K562 (cell line): ENCODE data around the gene CTIF. TPM values are rescaled to one million over a fixed set of nuclear protein-coding genes. Genes with fewer than 3 reads are reported as not detected.
A peak's percentile ranks its signal among the peaks of the same experiment; 100 is the strongest.

Experiments
- ATAC-seq: fragments of 200-7000 bp; cut with Tn5 transposase; 3 replicates; pipeline ENCODE4 v1.9.1; 2020; ENCODE audit warnings: moderate library complexity
- BruUV-seq: library from RNA; stranded (reverse); fragments of 400-500 nt; replicated peaks from 2 replicates; lab custom pipeline; 2021; lab: Mats Ljungman, UMichigan
- CTCF ChIA-PET: fragments of 300-600 bp; formaldehyde crosslinking; extraction: SDS; loops from one replicate; lab custom pipeline; 2021; ENCODE audit warnings: low intra/inter-chr PET ratio; lab: Yijun Ruan, JAX
- POLR2A ChIA-PET: fragments of 300-600, 350-650 bp; sonication (Branson Sonifier 250); formaldehyde crosslinking; extraction: SDS; loops from one replicate; lab custom pipeline; 2021; ENCODE audit warnings: antibody characterized with exemption, inconsistent platforms; lab: Yijun Ruan, JAX
- DNase-seq, 4 experiments: peaks; one replicate each; pipeline versions ENCODE4 v3.0.0 to v3.0.0-alpha.2; 2011 to 2018; ENCODE audit warnings: low spot score in 3 of 4, mixed read lengths in 3 of 4; ENCODE audit errors: extremely low read depth in 1 of 4
- FAIRE-seq: peaks from 2 replicates; lab custom pipeline; 2011; peaks lifted over from hg19 to GRCh38; lab: Jason Lieb, UNC
- H2AFZ ChIP-seq: 2 replicates; pipeline ENCODE4 v1.6.0; 2011; ENCODE audit warnings: low read depth, low read length, control low read depth, inconsistent platforms
- H3K27ac ChIP-seq: fragments of 200-600 bp; 3 replicates; pipeline ENCODE4 v1.8.0; 2011; ENCODE audit warnings: low read depth, mild to moderate bottlenecking, control low read depth, inconsistent platforms, low read length, moderate library complexity, mixed read lengths; ENCODE audit errors: extremely low read depth
- H3K27me3 ChIP-seq, 2 experiments: fragments of 300-600 bp in 1 of 2; 2 replicates in 1 of 2; 3 replicates in 1 of 2; pipeline versions ENCODE4 v1.6.0 to v1.8.0; 2011; ENCODE audit warnings: inconsistent platforms in 2 of 2, low read length in 2 of 2, mild to moderate bottlenecking in 1 of 2, mixed read lengths in 1 of 2, moderate library complexity in 1 of 2; ENCODE audit not compliant: control insufficient read depth in 2 of 2, insufficient read depth in 2 of 2
- H3K36me3 ChIP-seq: fragments of 300-600 bp; 3 replicates; pipeline ENCODE4 v1.8.0; 2011; ENCODE audit warnings: mild to moderate bottlenecking, low read length, inconsistent platforms; ENCODE audit not compliant: control insufficient read depth, insufficient read depth
- H3K4me1 ChIP-seq, 2 experiments: fragments of 200-600 bp in 1 of 2; replicated peaks in 1 of 2; 2 replicates in 1 of 2; 3 replicates in 1 of 2; pipeline versions ENCODE4 v1.5.1 to v1.8.0; 2011; ENCODE audit warnings: inconsistent platforms in 2 of 2, low read length in 2 of 2, mild to moderate bottlenecking in 1 of 2, mixed read lengths in 1 of 2, moderate library complexity in 1 of 2; ENCODE audit not compliant: control insufficient read depth in 2 of 2, insufficient read depth in 2 of 2
- H3K4me2 ChIP-seq: 2 replicates; pipeline ENCODE4 v1.6.1; 2011; ENCODE audit warnings: low read length, control low read depth, inconsistent platforms, mixed read lengths; ENCODE audit not compliant: insufficient read depth
- H3K4me3 ChIP-seq: fragments of 200-600 bp; sonication (generic), shearing (Covaris generic); 2 replicates; pipeline ENCODE4 v1.5.1; 2016; ENCODE audit warnings: control low read depth, inconsistent platforms
- H3K79me2 ChIP-seq: fragments of 200-600 bp; 3 replicates; pipeline ENCODE4 v1.8.0; 2011; ENCODE audit warnings: low read length, inconsistent platforms; ENCODE audit not compliant: control insufficient read depth, insufficient read depth
- H3K9ac ChIP-seq, 2 experiments: 2 replicates each; pipeline versions ENCODE4 v1.6.0 to v1.6.1; 2011; ENCODE audit warnings: low read depth in 2 of 2, low read length in 2 of 2, control low read depth in 1 of 2, inconsistent platforms in 1 of 2, mild to moderate bottlenecking in 1 of 2, mixed read lengths in 1 of 2; ENCODE audit not compliant: insufficient read depth in 1 of 2
- H3K9me1 ChIP-seq: one replicate; pipeline ENCODE4 v1.6.0; 2011; ENCODE audit warnings: inconsistent platforms, mild to moderate bottlenecking, low read length, moderate library complexity; ENCODE audit not compliant: control insufficient read depth, insufficient read depth
- H3K9me3 ChIP-seq: replicated peaks from 2 replicates; pipeline ENCODE4 v1.5.1; 2011; ENCODE audit warnings: low read depth, low read length, inconsistent platforms; ENCODE audit not compliant: control insufficient read depth, insufficient read depth
- H4K20me1 ChIP-seq: replicated peaks from 2 replicates; pipeline ENCODE4 v1.6.1; 2011; ENCODE audit warnings: low read length, inconsistent platforms, mixed read lengths; ENCODE audit not compliant: control insufficient read depth, insufficient read depth
- ARID2 ChIP-seq: fragments of 450-650 bp; IDR thresholded peaks from 2 replicates; pipeline ENCODE4 v1.6.1; 2017; ENCODE audit warnings: antibody characterized with exemption, mild to moderate bottlenecking
- C11orf30 ChIP-seq: fragments of 450-650 bp; IDR thresholded peaks from 2 replicates; pipeline ENCODE4 v1.6.1; 2016; ENCODE audit warnings: low read depth, mild to moderate bottlenecking
- CBFA2T2 ChIP-seq: fragments of 450-650 bp; conservative IDR thresholded peaks from 2 replicates; pipeline ENCODE4 v1.6.1; 2017; ENCODE audit warnings: mild to moderate bottlenecking
- CBFA2T3 ChIP-seq: fragments of 450-650 bp; IDR thresholded peaks from 2 replicates; pipeline ENCODE4 v1.6.1; 2017
- LEF1 ChIP-seq: fragments of 450-650 bp; IDR thresholded peaks from 2 replicates; pipeline ENCODE4 v1.6.1; 2016; ENCODE audit warnings: mild to moderate bottlenecking
- MAFF ChIP-seq: IDR thresholded peaks from 2 replicates; pipeline ENCODE4 v1.6.1; 2012; ENCODE audit warnings: low read length, improper control_type of control experiment
- MAFG ChIP-seq: fragments of 450-650 bp; conservative IDR thresholded peaks from 2 replicates; pipeline ENCODE4 v1.6.1; 2016; ENCODE audit warnings: missing genetic modification characterization, missing compliant biosample characterization
- MAFK ChIP-seq: IDR thresholded peaks from 2 replicates; pipeline ENCODE4 v1.6.1; 2011; ENCODE audit warnings: low read length, improper control_type of control experiment
- PRMT5 ChIP-seq: sonication (generic); formaldehyde crosslinking; IDR thresholded peaks from 2 replicates; pipeline ENCODE4 v1.5.0; 2020; ENCODE audit warnings: missing genetic modification reagents
- RCOR1 ChIP-seq, 2 experiments: IDR thresholded peaks; 2 replicates each; pipeline ENCODE4 v1.6.1; 2012; ENCODE audit warnings: low read depth in 2 of 2, low read length in 2 of 2, borderline replicate concordance in 1 of 2, improper control_type of control experiment in 1 of 2
- TCF3 ChIP-seq: sonication (generic); formaldehyde crosslinking; IDR thresholded peaks from 2 replicates; pipeline ENCODE4 v1.4.0; 2020; ENCODE audit warnings: mild to moderate bottlenecking, missing genetic modification reagents
- TRIM24 ChIP-seq, 2 experiments: fragments of 450-650 bp; IDR thresholded peaks; 2 replicates each; pipeline ENCODE4 v1.6.1; 2016
- ZNF3 ChIP-seq: fragments of 250-450 bp; sonication (Bioruptor Pico); IDR thresholded peaks from 2 replicates; pipeline ENCODE4 v1.5.0; 2021; ENCODE audit warnings: mild to moderate bottlenecking, moderate library complexity
- ZNF316 ChIP-seq: fragments of 450-650 bp; IDR thresholded peaks from 2 replicates; pipeline ENCODE4 v1.6.1; 2016
- WGBS: fragments of 100-300 bp; shearing (Covaris generic); methylation state at CpG from one replicate; pipeline ENCODE4 v1.1.6; 2016; ENCODE audit warnings: low coverage, mixed read lengths; ENCODE audit not compliant: insufficient coverage; ENCODE audit errors: missing lambda C conversion rate; 5-methylcytosine and 5-hydroxymethylcytosine counted together
- in situ Hi-C: fragments of 300-500 bp; cut with MboI; formaldehyde crosslinking; loops from 4 replicates; pipeline ENCODE4 v1.15.0; 2018; ENCODE audit warnings: inconsistent platforms, mixed read lengths
- intact Hi-C: fragments of 100-400 bp; cut with micrococcal nuclease; formaldehyde crosslinking; loops from 2 replicates; pipeline ENCODE4 v1.14.2; 2022
- polyA plus RNA-seq, 8 experiments: library from polyadenylated mRNA; depleted of rRNA in 4 of 8; stranded (reverse) in 5 of 8; unstranded in 3 of 8; fragments of >200 nt; fragmentation: Nextera tagmentation in 2 of 8; fragmentation: Illumina TruSeq in 1 of 8; extraction: Ambion mirVana in 2 of 8; extraction: Trizol in 1 of 8; gene quantifications; 2 replicates each; pipeline versions ENCODE4 v1.2.1 to v1.2.3, GENCODE V29; 2011 to 2014; ENCODE audit warnings: inconsistent platforms in 1 of 8, missing spikeins in 1 of 8
- total RNA-seq, 7 experiments: library from RNA; depleted of rRNA in 6 of 7; stranded (reverse); fragments of >200 nt in 6 of 7; fragmentation: Illumina TruSeq in 2 of 7; extraction: Trizol in 2 of 7; gene quantifications; 2 replicates each; pipeline versions ENCODE4 v1.2.1 to v1.2.3, GENCODE V29; 2011 to 2021; ENCODE audit warnings: low replicate concordance in 1 of 7

The CTIF gene
- total and polyA plus RNA-seq, 9 of the 15 experiments (the other 6 are each of a cell fraction or from before 2014, with no cell fraction given): 0.17 to 11.5 (median 2.2) TPM

GRCh38 chr18:48791636-48792105, 252.8 kb downstream of the CTIF start:
- H3K36me3 ChIP-seq: no peaks in the 10 kb centered on the region
- no peaks in the 10 kb centered on the region for H3K79me2 ChIP-seq
- in situ Hi-C loops (no loop called here), intact Hi-C loops (no loop called here)
- FAIRE-seq: no peak
- no peak for DNase-seq
- ChIA-PET POLR2A (interaction anchor here (0.6 to 0.9 kb wide), 2 partner anchors 206 to 240 kb away, joined by 3 read pairs; no protein-coding TSS in a partner anchor), CTCF (no interaction called here)
- no peaks in the 10 kb centered on the region for H3K9me3 ChIP-seq
- no peaks in the 10 kb centered on the region for H3K27me3 ChIP-seq
- no peak overlapping the region for H3K9ac ChIP-seq
- peaks cover 0 to 7% of the 10 kb centered on the region in 2 experiments; a peak in 1 of 5 replicates for H3K4me1 ChIP-seq
- H3K4me3 ChIP-seq: no peak overlapping the region
- no peaks in the 10 kb centered on the region; the same call in 1 of the 2 replicates for H4K20me1 ChIP-seq
- 42% methylated on average over 3 of the region's 4 CpGs for WGBS
- H3K4me2 ChIP-seq: no peak overlapping the region
- TF ChIP-seq RCOR1 (IDR thresholded peaks at IDR 0.05; ENCODE audit: borderline replicate concordance in 1 of 2, low read depth in 2 of 2, low read length in 2 of 2) (peak in 1 of 2 experiments; percentile 46; a peak in 1 of 4 replicates), MAFK (peak; percentile 64; the same call in 1 of the 2 replicates), CBFA2T2 (0 out of 2 replicates have a peak, but pooled peaks have one; percentile 11), PRMT5 (CRISPR knock-in tag) (no peak), ZNF316 (peak; percentile 88), CBFA2T3 (peak; percentile 62), ZNF3 (no peak), TCF3 (CRISPR knock-in tag) (0 out of 2 replicates have a peak, but pooled peaks have one; percentile 22), C11orf30 (peak; percentile 81), LEF1 (no peak), MAFG (tag) (peak; percentile 72), MAFF (peak; percentile 46; the same call in 1 of the 2 replicates), TRIM24 (IDR thresholded peaks at IDR 0.05) (0 out of 4 replicates have a peak, but pooled peaks of 1 of the 2 experiments have one; percentile 33), ARID2 (no peak)
- H3K9me1 ChIP-seq: no peaks in the 10 kb centered on the region
- no peak overlapping the region for H2AFZ ChIP-seq
- BruUV-seq: no TSS peak
- ATAC-seq: no peak
- no peak overlapping the region for H3K27ac ChIP-seq
